Loucy (cell line): ENCODE data around the gene PAXIP1.

Experiments
- EZH2phosphoT487 ChIP-seq: fragments of 200-600 bp; IDR thresholded peaks from 2 replicates; pipeline ENCODE4 v1.6.1; 2018; ENCODE audit warnings: antibody characterized with exemption, mild to moderate bottlenecking, moderate library complexity, borderline replicate concordance
- TF ChIP-seq, protein P1 (sequence below): fragments of 200-600 bp; sonication (generic); conservative IDR thresholded peaks from 2 replicates; pipeline ENCODE4 v1.5.1; 2014; ENCODE audit warnings: mild to moderate bottlenecking, antibody characterized with exemption, low read length

DNA sequence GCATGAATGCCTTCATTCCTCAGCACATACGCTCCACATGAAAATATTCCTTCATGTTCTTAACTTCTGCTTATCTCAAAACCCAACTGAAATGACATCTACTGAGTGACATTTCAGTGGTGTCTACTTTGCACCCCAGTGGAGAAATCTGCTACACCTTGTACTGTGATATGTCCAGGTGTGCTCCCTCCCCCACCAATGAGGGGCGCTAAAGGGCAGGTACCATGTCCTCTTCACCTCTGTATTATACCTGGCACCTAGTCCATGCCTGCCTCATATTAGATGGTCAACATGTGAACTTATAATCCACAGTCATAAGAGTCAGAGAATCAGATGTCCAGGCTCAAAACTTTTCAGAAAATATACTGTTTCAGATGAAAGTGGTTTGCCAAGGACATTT is 2.1 kb downstream of the PAXIP1 start:
- TF ChIP-seq, protein P1, sequence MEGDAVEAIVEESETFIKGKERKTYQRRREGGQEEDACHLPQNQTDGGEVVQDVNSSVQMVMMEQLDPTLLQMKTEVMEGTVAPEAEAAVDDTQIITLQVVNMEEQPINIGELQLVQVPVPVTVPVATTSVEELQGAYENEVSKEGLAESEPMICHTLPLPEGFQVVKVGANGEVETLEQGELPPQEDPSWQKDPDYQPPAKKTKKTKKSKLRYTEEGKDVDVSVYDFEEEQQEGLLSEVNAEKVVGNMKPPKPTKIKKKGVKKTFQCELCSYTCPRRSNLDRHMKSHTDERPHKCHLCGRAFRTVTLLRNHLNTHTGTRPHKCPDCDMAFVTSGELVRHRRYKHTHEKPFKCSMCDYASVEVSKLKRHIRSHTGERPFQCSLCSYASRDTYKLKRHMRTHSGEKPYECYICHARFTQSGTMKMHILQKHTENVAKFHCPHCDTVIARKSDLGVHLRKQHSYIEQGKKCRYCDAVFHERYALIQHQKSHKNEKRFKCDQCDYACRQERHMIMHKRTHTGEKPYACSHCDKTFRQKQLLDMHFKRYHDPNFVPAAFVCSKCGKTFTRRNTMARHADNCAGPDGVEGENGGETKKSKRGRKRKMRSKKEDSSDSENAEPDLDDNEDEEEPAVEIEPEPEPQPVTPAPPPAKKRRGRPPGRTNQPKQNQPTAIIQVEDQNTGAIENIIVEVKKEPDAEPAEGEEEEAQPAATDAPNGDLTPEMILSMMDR: peak; percentile 57
- no peak for TF ChIP-seq EZH2phosphoT487
